Measurements from ENCODE around the gene GATAD2A.

Gene GATAD2A

GRCh38 chr19:19506592-19506991 lies 101.1 kb downstream of the GATAD2A start:
- no peaks in the 10 kb centered on the region for H3K27me3 ChIP-seq (ENCODE audit: insufficient read depth, low read length, poor library complexity)
- H3K4me2 ChIP-seq (ENCODE audit: insufficient read depth, low read length): no peak overlapping the region
- TF ChIP-seq EZH2 (IDR thresholded peaks at IDR 0.05; ENCODE audit: borderline replicate concordance, low read depth, low read length, severe bottlenecking): no peak
- TF ChIP-seq, protein P1, sequence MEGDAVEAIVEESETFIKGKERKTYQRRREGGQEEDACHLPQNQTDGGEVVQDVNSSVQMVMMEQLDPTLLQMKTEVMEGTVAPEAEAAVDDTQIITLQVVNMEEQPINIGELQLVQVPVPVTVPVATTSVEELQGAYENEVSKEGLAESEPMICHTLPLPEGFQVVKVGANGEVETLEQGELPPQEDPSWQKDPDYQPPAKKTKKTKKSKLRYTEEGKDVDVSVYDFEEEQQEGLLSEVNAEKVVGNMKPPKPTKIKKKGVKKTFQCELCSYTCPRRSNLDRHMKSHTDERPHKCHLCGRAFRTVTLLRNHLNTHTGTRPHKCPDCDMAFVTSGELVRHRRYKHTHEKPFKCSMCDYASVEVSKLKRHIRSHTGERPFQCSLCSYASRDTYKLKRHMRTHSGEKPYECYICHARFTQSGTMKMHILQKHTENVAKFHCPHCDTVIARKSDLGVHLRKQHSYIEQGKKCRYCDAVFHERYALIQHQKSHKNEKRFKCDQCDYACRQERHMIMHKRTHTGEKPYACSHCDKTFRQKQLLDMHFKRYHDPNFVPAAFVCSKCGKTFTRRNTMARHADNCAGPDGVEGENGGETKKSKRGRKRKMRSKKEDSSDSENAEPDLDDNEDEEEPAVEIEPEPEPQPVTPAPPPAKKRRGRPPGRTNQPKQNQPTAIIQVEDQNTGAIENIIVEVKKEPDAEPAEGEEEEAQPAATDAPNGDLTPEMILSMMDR (IDR thresholded peaks at IDR 0.05; ENCODE audit: borderline replicate concordance, extremely low read depth, low read length, poor library complexity, severe bottlenecking): no peak
- no peak overlapping the region for H3K9ac ChIP-seq (ENCODE audit: low read depth, low read length)
- DNase-seq (no peak), ATAC-seq (ENCODE audit: insufficient read depth, low read depth) (no peak)
- H3K9me3 ChIP-seq (ENCODE audit: insufficient read depth, low read length, severe bottlenecking): no peaks in the 10 kb centered on the region
- no peaks in the 10 kb centered on the region; the same call in 1 of the 2 replicates for H3K79me2 ChIP-seq (ENCODE audit: insufficient read depth, low read length)
- H3K36me3 ChIP-seq (ENCODE audit: insufficient read depth, low read length): peaks cover 64% of the 10 kb centered on the region
- H3K27ac ChIP-seq (ENCODE audit: low read length): no peak overlapping the region
- H2AFZ ChIP-seq (ENCODE audit: low read depth, low read length): no peak overlapping the region
- no peak overlapping the region for H3K4me3 ChIP-seq (ENCODE audit: low read depth in 1 of 2, low read length in 2 of 2)
- H3K4me1 ChIP-seq (ENCODE audit: insufficient read depth, low read length): no peaks in the 10 kb centered on the region
- peaks cover 24% of the 10 kb centered on the region; the same call in 1 of the 2 replicates for H4K20me1 ChIP-seq (ENCODE audit: insufficient read depth, low read length)

DNA sequence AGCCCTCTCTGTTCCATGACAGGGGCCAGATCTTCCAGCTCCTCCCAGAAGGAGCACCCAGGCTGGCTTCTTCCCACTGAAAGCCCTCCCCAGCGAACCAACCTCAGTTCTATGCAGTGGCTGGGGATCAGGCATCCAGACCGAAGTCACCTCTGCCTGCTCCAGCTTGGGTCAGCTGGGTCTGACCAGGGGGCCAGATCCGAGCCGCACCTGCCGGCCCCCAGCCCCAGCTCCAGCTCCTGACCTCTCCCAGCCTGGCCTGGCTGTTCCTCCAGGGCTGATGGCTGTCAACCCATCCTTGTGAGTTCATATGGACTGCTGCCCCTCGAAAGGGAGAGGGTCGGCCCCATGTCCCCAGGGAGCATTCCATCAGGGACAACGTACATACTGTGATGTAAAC lies 101.9 kb downstream of the GATAD2A start:
- no peak overlapping the region; the same call in 1 of the 2 replicates for H3K27ac ChIP-seq (ENCODE audit: low read length)
- H2AFZ ChIP-seq (ENCODE audit: low read depth, low read length): no peak overlapping the region
- DNase-seq: no peak
- no peak overlapping the region for H3K4me3 ChIP-seq (ENCODE audit: low read depth in 1 of 2, low read length in 2 of 2)
- H3K9me3 ChIP-seq (ENCODE audit: insufficient read depth, low read length, severe bottlenecking): no peaks in the 10 kb centered on the region
- ATAC-seq (ENCODE audit: insufficient read depth, low read depth): no peak
- H3K9ac ChIP-seq (ENCODE audit: low read depth, low read length): no peak overlapping the region
- H3K4me2 ChIP-seq (ENCODE audit: insufficient read depth, low read length): no peak overlapping the region
- H3K4me1 ChIP-seq (ENCODE audit: insufficient read depth, low read length): no peaks in the 10 kb centered on the region
- H4K20me1 ChIP-seq (ENCODE audit: insufficient read depth, low read length): peaks cover 20% of the 10 kb centered on the region; the same call in 1 of the 2 replicates
- peaks cover 57% of the 10 kb centered on the region for H3K36me3 ChIP-seq (ENCODE audit: insufficient read depth, low read length)
- no peaks in the 10 kb centered on the region for H3K27me3 ChIP-seq (ENCODE audit: insufficient read depth, low read length, poor library complexity)
- TF ChIP-seq, protein P1 (IDR thresholded peaks at IDR 0.05; ENCODE audit: borderline replicate concordance, extremely low read depth, low read length, poor library complexity, severe bottlenecking): no peak
- no peak for TF ChIP-seq EZH2 (IDR thresholded peaks at IDR 0.05; ENCODE audit: borderline replicate concordance, low read depth, low read length, severe bottlenecking)
- H3K79me2 ChIP-seq (ENCODE audit: insufficient read depth, low read length): no peaks in the 10 kb centered on the region; the same call in 1 of the 2 replicates

GRCh38 chr19:19508217-19508616 lies 102.7 kb downstream of the GATAD2A start:
- TF ChIP-seq EZH2 (IDR thresholded peaks at IDR 0.05; ENCODE audit: borderline replicate concordance, low read depth, low read length, severe bottlenecking): no peak
- TF ChIP-seq, protein P1 (IDR thresholded peaks at IDR 0.05; ENCODE audit: borderline replicate concordance, extremely low read depth, low read length, poor library complexity, severe bottlenecking): no peak
- Histone ChIP-seq H3K27me3 (ENCODE audit: insufficient read depth, low read length, poor library complexity) (no peaks in the 10 kb centered on the region), H3K36me3 (ENCODE audit: insufficient read depth, low read length) (peaks cover 48% of the 10 kb centered on the region)

More at GRCh38 chr19:19508217-19508616, 102.7 kb downstream of the GATAD2A start:
- no peak overlapping the region for H3K4me3 ChIP-seq (ENCODE audit: low read depth in 1 of 2, low read length in 2 of 2)
- H3K79me2 ChIP-seq (ENCODE audit: insufficient read depth, low read length): no peaks in the 10 kb centered on the region; the same call in 1 of the 2 replicates
- no peaks in the 10 kb centered on the region for H3K4me1 ChIP-seq (ENCODE audit: insufficient read depth, low read length)
- no peak overlapping the region for H2AFZ ChIP-seq (ENCODE audit: low read depth, low read length)
- H3K27ac ChIP-seq (ENCODE audit: low read length): no peak overlapping the region
- no peak overlapping the region for H3K9ac ChIP-seq (ENCODE audit: low read depth, low read length)
- H4K20me1 ChIP-seq (ENCODE audit: insufficient read depth, low read length): peaks cover 14% of the 10 kb centered on the region; the same call in 1 of the 2 replicates
- DNase-seq: no peak
- H3K9me3 ChIP-seq (ENCODE audit: insufficient read depth, low read length, severe bottlenecking): no peaks in the 10 kb centered on the region
- no peak overlapping the region for H3K4me2 ChIP-seq (ENCODE audit: insufficient read depth, low read length)
- ATAC-seq (ENCODE audit: insufficient read depth, low read depth): 0 out of 3 replicates have a peak, but pooled peaks have one; percentile 8

Measured in DND-41 (cell line).